Measurements from ENCODE around the gene MYLK.

- peak in 1 of 3 experiments; percentile 26 for TF ChIP-seq CTCF (optimal IDR thresholded peaks at IDR 0.05 in 1 of 3, IDR thresholded peaks at IDR 0.05 in 1 of 3, conservative IDR thresholded peaks at IDR 0.05 in 1 of 3; ENCODE audit: extremely low read depth in 1 of 3, insufficient read depth in 2 of 3, low read length in 3 of 3)
- TF ChIP-seq EZH2 (IDR thresholded peaks at IDR 0.05; ENCODE audit: low read length): no peak
Measured at GRCh38 chr3:123805504-123805903, 78.6 kb downstream of the MYLK start.

Measured in keratinocyte (primary cell).